ENCODE measurements around the gene SCAMP1.

SCAMP1 gene

DNA sequence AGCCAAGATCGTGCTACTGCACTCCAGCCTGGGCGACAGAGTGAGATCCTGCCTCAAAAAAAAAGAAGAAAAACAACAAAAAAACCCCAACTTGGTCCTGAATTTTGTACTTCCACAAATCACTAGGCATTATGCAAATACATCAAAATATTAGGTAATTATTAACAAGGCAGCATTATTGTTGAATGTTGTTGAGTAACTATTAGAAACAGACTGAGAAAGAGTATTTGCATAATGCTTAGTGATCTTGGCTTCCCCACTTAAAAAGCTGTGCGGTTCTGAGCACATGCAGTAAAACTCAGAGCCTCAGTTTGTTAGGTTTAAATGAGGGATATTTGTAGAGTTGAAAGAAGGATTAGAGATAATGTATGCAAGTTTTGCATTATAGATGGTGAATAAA is 64.2 kb downstream of the SCAMP1 start:
- H3K9me3 ChIP-seq (ENCODE audit: insufficient read depth, low read length) = no peaks in the 10 kb centered on the region
- H3K9ac ChIP-seq (ENCODE audit: low read length) = no peak overlapping the region
- H3F3A ChIP-seq (ENCODE audit: insufficient read depth) = no peaks in the 10 kb centered on the region
- H3K79me2 ChIP-seq (ENCODE audit: insufficient read depth, low read length) = no peaks in the 10 kb centered on the region
- H3K27ac ChIP-seq (ENCODE audit: low read depth, low read length) = no peak overlapping the region
- no peak overlapping the region for H2AFZ ChIP-seq (ENCODE audit: low read depth, low read length, severe bottlenecking)
- H3K36me3 ChIP-seq (ENCODE audit: low read length) = peaks cover 11% of the 10 kb centered on the region; the same call in 1 of the 2 replicates
- no peaks in the 10 kb centered on the region for H3K9me2 ChIP-seq (replicated peaks; ENCODE audit: insufficient read depth, low read length)
- H3K27me3 ChIP-seq (ENCODE audit: low read length) = no peaks in the 10 kb centered on the region
- no peak overlapping the region for H3K4me2 ChIP-seq (ENCODE audit: low read depth, low read length, poor library complexity, severe bottlenecking)
- H4K20me1 ChIP-seq (ENCODE audit: low read depth, low read length) = no peaks in the 10 kb centered on the region
- H3K4me3 ChIP-seq (ENCODE audit: insufficient read depth, low read length, poor library complexity, severe bottlenecking) = no peak overlapping the region
- TF ChIP-seq, protein P1, sequence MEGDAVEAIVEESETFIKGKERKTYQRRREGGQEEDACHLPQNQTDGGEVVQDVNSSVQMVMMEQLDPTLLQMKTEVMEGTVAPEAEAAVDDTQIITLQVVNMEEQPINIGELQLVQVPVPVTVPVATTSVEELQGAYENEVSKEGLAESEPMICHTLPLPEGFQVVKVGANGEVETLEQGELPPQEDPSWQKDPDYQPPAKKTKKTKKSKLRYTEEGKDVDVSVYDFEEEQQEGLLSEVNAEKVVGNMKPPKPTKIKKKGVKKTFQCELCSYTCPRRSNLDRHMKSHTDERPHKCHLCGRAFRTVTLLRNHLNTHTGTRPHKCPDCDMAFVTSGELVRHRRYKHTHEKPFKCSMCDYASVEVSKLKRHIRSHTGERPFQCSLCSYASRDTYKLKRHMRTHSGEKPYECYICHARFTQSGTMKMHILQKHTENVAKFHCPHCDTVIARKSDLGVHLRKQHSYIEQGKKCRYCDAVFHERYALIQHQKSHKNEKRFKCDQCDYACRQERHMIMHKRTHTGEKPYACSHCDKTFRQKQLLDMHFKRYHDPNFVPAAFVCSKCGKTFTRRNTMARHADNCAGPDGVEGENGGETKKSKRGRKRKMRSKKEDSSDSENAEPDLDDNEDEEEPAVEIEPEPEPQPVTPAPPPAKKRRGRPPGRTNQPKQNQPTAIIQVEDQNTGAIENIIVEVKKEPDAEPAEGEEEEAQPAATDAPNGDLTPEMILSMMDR (IDR thresholded peaks at IDR 0.05; ENCODE audit: insufficient read depth, low read length, poor library complexity, severe bottlenecking) = no peak
- no peak for TF ChIP-seq EZH2phosphoT487 (conservative IDR thresholded peaks at IDR 0.05; ENCODE audit: low read length)

DNA sequence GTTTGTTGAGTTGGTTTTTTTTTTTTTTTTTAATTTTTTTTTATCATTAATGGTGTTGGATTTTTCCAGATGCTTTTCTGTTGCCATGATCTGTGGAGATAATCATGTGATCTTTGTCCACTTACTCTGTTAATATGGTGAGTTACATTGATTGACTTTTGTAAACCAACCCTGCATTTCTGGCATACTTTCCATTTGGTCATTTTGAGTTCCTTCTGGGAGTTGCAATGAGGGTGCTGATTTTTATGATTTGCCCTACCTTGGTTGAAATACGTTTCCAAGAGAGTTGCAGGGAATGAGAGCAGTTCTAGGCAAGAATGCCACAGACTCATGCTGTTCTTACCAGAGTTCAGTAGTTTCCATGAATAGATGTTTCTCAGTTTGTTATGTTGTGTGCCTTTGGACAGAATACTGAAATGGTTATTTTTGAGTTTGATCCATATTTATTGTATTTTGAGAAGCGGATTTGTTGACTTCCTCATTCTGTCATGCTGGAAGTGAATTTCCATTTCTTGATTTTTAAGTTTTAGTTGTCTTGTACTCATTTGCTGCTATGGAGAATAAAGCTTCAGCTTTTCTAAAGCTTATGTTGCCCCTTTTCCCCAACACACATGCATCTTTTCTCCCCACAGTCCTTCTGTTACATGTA is 69.0 kb downstream of the SCAMP1 start:
- no peak for TF ChIP-seq EZH2phosphoT487 (conservative IDR thresholded peaks at IDR 0.05; ENCODE audit: low read length)
- TF ChIP-seq, protein P1 (IDR thresholded peaks at IDR 0.05; ENCODE audit: insufficient read depth, low read length, poor library complexity, severe bottlenecking) = no peak
- no peaks in the 10 kb centered on the region for H3F3A ChIP-seq (ENCODE audit: insufficient read depth)

DNA sequence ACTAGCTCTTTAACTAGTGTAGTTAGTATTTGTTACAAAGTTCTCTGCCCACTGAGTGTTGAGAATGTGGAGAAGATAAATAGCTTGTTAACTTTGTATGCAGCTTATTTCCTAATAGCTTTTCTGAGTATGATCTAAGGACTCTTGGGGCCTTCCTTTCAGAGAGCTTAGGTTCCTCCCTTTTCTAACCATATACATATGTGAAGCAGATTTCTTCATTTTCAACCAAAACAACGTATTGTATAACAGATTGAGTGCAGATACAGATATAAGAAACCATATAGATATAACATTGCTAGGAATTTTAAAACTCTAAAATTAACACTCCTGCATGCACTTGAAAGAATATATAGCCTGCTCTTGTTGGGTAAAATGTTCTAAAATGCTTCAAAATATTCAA is 70.4 kb downstream of the SCAMP1 start:
- no peak overlapping the region for H3K9ac ChIP-seq (ENCODE audit: low read length)
- H2AFZ ChIP-seq (ENCODE audit: low read depth, low read length, severe bottlenecking) = no peak overlapping the region
- H3K27me3 ChIP-seq (ENCODE audit: low read length) = no peaks in the 10 kb centered on the region
- H3F3A ChIP-seq (ENCODE audit: insufficient read depth) = no peaks in the 10 kb centered on the region
- no peaks in the 10 kb centered on the region for H3K9me2 ChIP-seq (replicated peaks; ENCODE audit: insufficient read depth, low read length)
- H4K20me1 ChIP-seq (ENCODE audit: low read depth, low read length) = no peaks in the 10 kb centered on the region
- H3K79me2 ChIP-seq (ENCODE audit: insufficient read depth, low read length) = no peaks in the 10 kb centered on the region
- H3K36me3 ChIP-seq (ENCODE audit: low read length) = peaks cover 5% of the 10 kb centered on the region; the same call in 1 of the 2 replicates
- TF ChIP-seq, protein P1 (IDR thresholded peaks at IDR 0.05; ENCODE audit: insufficient read depth, low read length, poor library complexity, severe bottlenecking) = no peak
- no peak for TF ChIP-seq EZH2phosphoT487 (conservative IDR thresholded peaks at IDR 0.05; ENCODE audit: low read length)
- no peaks in the 10 kb centered on the region for H3K9me3 ChIP-seq (ENCODE audit: insufficient read depth, low read length)
- H3K27ac ChIP-seq (ENCODE audit: low read depth, low read length) = no peak overlapping the region
- H3K4me2 ChIP-seq (ENCODE audit: low read depth, low read length, poor library complexity, severe bottlenecking) = no peak overlapping the region
- H3K4me3 ChIP-seq (ENCODE audit: insufficient read depth, low read length, poor library complexity, severe bottlenecking) = no peak overlapping the region

More for the DNA sequence above, 69.0 kb downstream of the SCAMP1 start:
- no peak overlapping the region for H3K4me3 ChIP-seq (ENCODE audit: insufficient read depth, low read length, poor library complexity, severe bottlenecking)
- H3K9ac ChIP-seq (ENCODE audit: low read length) = no peak overlapping the region
- no peak overlapping the region for H3K27ac ChIP-seq (ENCODE audit: low read depth, low read length)
- H3K27me3 ChIP-seq (ENCODE audit: low read length) = no peaks in the 10 kb centered on the region
- no peak overlapping the region for H3K4me2 ChIP-seq (ENCODE audit: low read depth, low read length, poor library complexity, severe bottlenecking)
- H3K9me2 ChIP-seq (replicated peaks; ENCODE audit: insufficient read depth, low read length) = no peaks in the 10 kb centered on the region
- no peaks in the 10 kb centered on the region for H3K9me3 ChIP-seq (ENCODE audit: insufficient read depth, low read length)
- peaks cover 5% of the 10 kb centered on the region; the same call in 1 of the 2 replicates for H3K36me3 ChIP-seq (ENCODE audit: low read length)
- H2AFZ ChIP-seq (ENCODE audit: low read depth, low read length, severe bottlenecking) = no peak overlapping the region
- no peaks in the 10 kb centered on the region for H3K79me2 ChIP-seq (ENCODE audit: insufficient read depth, low read length)
- no peaks in the 10 kb centered on the region for H4K20me1 ChIP-seq (ENCODE audit: low read depth, low read length)
